Measurements from ENCODE around the gene IRF2BPL.

Gene IRF2BPL

DNA sequence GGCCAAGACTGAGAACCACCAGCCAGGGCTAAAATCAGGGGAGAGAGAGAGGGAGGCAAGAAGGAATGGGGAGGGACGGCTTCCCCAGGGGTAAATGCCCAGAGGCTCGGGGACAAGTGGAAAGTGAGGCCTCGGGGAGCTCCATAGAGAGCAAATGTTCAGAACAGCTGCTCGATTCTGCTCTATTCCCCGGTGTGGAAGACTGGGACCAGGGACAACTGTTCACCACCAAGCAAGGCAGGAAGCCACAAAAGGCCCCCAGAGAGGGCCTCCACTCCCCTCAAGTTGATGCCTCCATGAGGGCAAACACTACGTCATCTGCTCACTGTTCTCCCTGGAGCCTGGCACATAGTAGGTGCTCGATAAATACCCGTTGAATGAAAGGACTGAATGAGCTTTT lies 53.5 kb downstream of the IRF2BPL start:
- POLR2A ChIA-PET: no interaction called here
- CTCF ChIA-PET: interaction anchor here (0.7 to 1.4 kb wide), 3 partner anchors 9 to 94 kb away, joined by 3 to 4 read pairs (median 3); no protein-coding TSS in a partner anchor
- TF ChIP-seq, protein P1, sequence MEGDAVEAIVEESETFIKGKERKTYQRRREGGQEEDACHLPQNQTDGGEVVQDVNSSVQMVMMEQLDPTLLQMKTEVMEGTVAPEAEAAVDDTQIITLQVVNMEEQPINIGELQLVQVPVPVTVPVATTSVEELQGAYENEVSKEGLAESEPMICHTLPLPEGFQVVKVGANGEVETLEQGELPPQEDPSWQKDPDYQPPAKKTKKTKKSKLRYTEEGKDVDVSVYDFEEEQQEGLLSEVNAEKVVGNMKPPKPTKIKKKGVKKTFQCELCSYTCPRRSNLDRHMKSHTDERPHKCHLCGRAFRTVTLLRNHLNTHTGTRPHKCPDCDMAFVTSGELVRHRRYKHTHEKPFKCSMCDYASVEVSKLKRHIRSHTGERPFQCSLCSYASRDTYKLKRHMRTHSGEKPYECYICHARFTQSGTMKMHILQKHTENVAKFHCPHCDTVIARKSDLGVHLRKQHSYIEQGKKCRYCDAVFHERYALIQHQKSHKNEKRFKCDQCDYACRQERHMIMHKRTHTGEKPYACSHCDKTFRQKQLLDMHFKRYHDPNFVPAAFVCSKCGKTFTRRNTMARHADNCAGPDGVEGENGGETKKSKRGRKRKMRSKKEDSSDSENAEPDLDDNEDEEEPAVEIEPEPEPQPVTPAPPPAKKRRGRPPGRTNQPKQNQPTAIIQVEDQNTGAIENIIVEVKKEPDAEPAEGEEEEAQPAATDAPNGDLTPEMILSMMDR (IDR thresholded peaks at IDR 0.05; ENCODE audit: insufficient read depth, low read length, missing control alignments): no peak
- no peak for DNase-seq (ENCODE audit: low read depth, low spot score)
- no peak overlapping the region for H3K4me3 ChIP-seq (ENCODE audit: low read depth, low read length)

All from AG04449 (cell line).